T-cell (primary cell): ENCODE data around the gene PIK3CA. TPM values are rescaled to one million over a fixed set of nuclear protein-coding genes. Genes with fewer than 3 reads are reported as not detected.

ENCODE experiments used
- ATAC-seq, 4 experiments: fragments of 200-7000 bp in 3 of 4; fragments of 150-1000 bp in 1 of 4; cut with Tn5 transposase; replicated peaks in 1 of 4; 1 replicate in 3 of 4; 2 replicates in 1 of 4; pipeline ENCODE4 v1.10.0; 2021; ENCODE audit warnings: moderate library complexity in 3 of 4, mild to moderate bottlenecking in 2 of 4, moderate number of reproducible peaks in 1 of 4
- CTCF ChIA-PET, 2 donors: fragments of 300-600 bp; sonication (Branson Sonifier 250); formaldehyde crosslinking; loops; one replicate each; lab custom pipeline; 2022; ENCODE audit warnings: antibody characterized with exemption in 2 of 2; lab: Charles Lee
- POLR2A ChIA-PET, 2 donors: fragments of 300-600 bp; sonication (Branson Sonifier 250); formaldehyde crosslinking; loops; one replicate each; lab custom pipeline; 2022; ENCODE audit warnings: antibody characterized with exemption in 2 of 2; lab: Charles Lee
- DNase-seq, 35 experiments: peaks; one replicate each; pipeline versions ENCODE4 v3.0.0 to v3.0.0-alpha.2; 2013 to 2023
- H3K27ac ChIP-seq: one replicate; pipeline ENCODE4 v1.5.1; 2013; ENCODE audit warnings: low read length
- H3K27me3 ChIP-seq, 2 experiments: replicated peaks in 1 of 2; 1 replicate in 1 of 2; 2 replicates in 1 of 2; pipeline versions ENCODE4 v1.6.1 to v1.7.0; 2013; ENCODE audit warnings: low read length in 1 of 2, mixed read lengths in 1 of 2; ENCODE audit not compliant: control insufficient read depth in 2 of 2, insufficient read depth in 2 of 2; ENCODE audit errors: extremely low read depth in 1 of 2
- H3K36me3 ChIP-seq, 2 donors: 1 replicate in 1 of 2; 2 replicates in 1 of 2; pipeline versions ENCODE4 v1.6.1 to v1.7.0; 2013; ENCODE audit warnings: low read length in 1 of 2; ENCODE audit not compliant: control insufficient read depth in 2 of 2, insufficient read depth in 1 of 2; ENCODE audit errors: extremely low read depth in 1 of 2
- H3K4me1 ChIP-seq, 2 experiments: 1 replicate in 1 of 2; 2 replicates in 1 of 2; pipeline versions ENCODE4 v1.6.1 to v1.7.0; 2013; ENCODE audit warnings: low read length in 2 of 2, mixed read lengths in 1 of 2; ENCODE audit not compliant: insufficient read depth in 2 of 2, control insufficient read depth in 1 of 2; ENCODE audit errors: extremely low read depth in 1 of 2
- H3K4me3 ChIP-seq, 2 donors: 1 replicate in 1 of 2; 2 replicates in 1 of 2; pipeline versions ENCODE4 v1.5.1 to v1.7.0; 2013; ENCODE audit warnings: mild to moderate bottlenecking in 2 of 2, low read length in 1 of 2, moderate library complexity in 1 of 2; ENCODE audit not compliant: control insufficient read depth in 1 of 2; ENCODE audit errors: extremely low read depth in 1 of 2
- H3K9me3 ChIP-seq: 2 replicates; pipeline ENCODE4 v1.7.0; 2013
- H3K27ac Mint-ChIP-seq, 2 donors: one replicate each; pipeline ENCODE4 v1.8.0; 2020 to 2021; ENCODE audit warnings: mild to moderate bottlenecking in 2 of 2, mixed read lengths in 2 of 2
- H3K27me3 Mint-ChIP-seq, 2 donors: one replicate each; pipeline ENCODE4 v1.8.0; 2021 to 2022; ENCODE audit warnings: mixed read lengths in 2 of 2
- H3K36me3 Mint-ChIP-seq: one replicate; pipeline ENCODE4 v1.8.0; 2021; ENCODE audit warnings: mixed read lengths
- H3K4me1 Mint-ChIP-seq, 3 donors: one replicate each; pipeline ENCODE4 v1.8.0; 2020 to 2022; ENCODE audit warnings: mixed read lengths in 3 of 3, mild to moderate bottlenecking in 1 of 3
- H3K4me3 Mint-ChIP-seq, 3 donors: one replicate each; pipeline ENCODE4 v1.8.0; 2020 to 2022; ENCODE audit warnings: mild to moderate bottlenecking in 3 of 3, mixed read lengths in 3 of 3, moderate library complexity in 3 of 3
- H3K9me3 Mint-ChIP-seq, 3 donors: one replicate each; pipeline ENCODE4 v1.8.0; 2020 to 2022; ENCODE audit warnings: mixed read lengths in 3 of 3
- WGBS: methylation state at CpG from one replicate; pipeline ENCODE4 v1.1.5; 2013; ENCODE audit warnings: missing lambda C conversion rate; ENCODE audit not compliant: insufficient coverage; 5-methylcytosine and 5-hydroxymethylcytosine counted together
- total RNA-seq, 35 experiments: library from RNA in 6 of 35; stranded (reverse) in 6 of 35; fragments of 120-200 nt in 1 of 35; gene quantifications; one replicate each; pipeline versions ENCODE4 v1.2.1 to v1.2.4 and lab custom pipeline; 2013 to 2026

PIK3CA gene
- total RNA-seq, 5 donors from 2014 or later (not counting 1 experiment from before 2014, with no cell fraction given), result 33.8 to 43.5 (median 34.8) TPM

- H3K27ac ChIP-seq, result no peak overlapping the region
- WGBS, result 80% methylated on average over 1 of the region's 3 CpGs
- H3K9me3 ChIP-seq, result no peaks in the 10 kb centered on the region
- Mint-ChIP-seq H3K27ac (no peak overlapping the region), H3K9me3 (no peaks in the 10 kb centered on the region), H3K4me1 (no peaks in the 10 kb centered on the region), H3K36me3 (no peaks in the 10 kb centered on the region), H3K4me3 (no peak overlapping the region), H3K27me3 (peaks cover 4 to 7% of the 10 kb centered on the region in 2 donors)
- H3K4me1 ChIP-seq, result no peaks in the 10 kb centered on the region
- no peaks in the 10 kb centered on the region for H3K36me3 ChIP-seq
- H3K27me3 ChIP-seq, result peaks cover 0 to 4% of the 10 kb centered on the region in 2 experiments
- H3K4me3 ChIP-seq, result no peak overlapping the region
- ChIA-PET POLR2A (interaction anchor here in 1 of 2 donors (0.5 to 0.6 kb wide), 2 partner anchors 163 to 198 kb away, joined by 3 to 13 read pairs; no protein-coding TSS in a partner anchor), CTCF (interaction anchor here in 1 of 2 donors (0.6 kb wide), 1 partner anchor 59 kb away, joined by 3 read pairs; no protein-coding TSS in a partner anchor)
- ATAC-seq (no peak), DNase-seq (no peak)
These were observed 141.1 kb downstream of the PIK3CA start for GRCh38 chr3:179289295-179289694.

Other genes with a start within 250 kb of the PIK3CA start
- gene ZMAT3, start 76.5 kb upstream of the PIK3CA start, total RNA-seq, result 10 to 100 TPM; 17.6 to 24.2 (median 19.6) TPM
- 1 to 10 TPM in 4 of 5 donors, under 1 TPM in 1; 0.66 to 1.3 (median 1.1) TPM for gene KCNMB3, start 102.8 kb downstream of the PIK3CA start, total RNA-seq
- gene ZNF639, start 174.7 kb downstream of the PIK3CA start, total RNA-seq, result 10 to 100 TPM; 35.1 to 74.9 (median 36.5) TPM
- 10 to 100 TPM; 38.8 to 44.4 (median 40.7) TPM for gene MFN1, start 199.4 kb downstream of the PIK3CA start, total RNA-seq